ENCODE measurements around the gene UBL7. TPM values are rescaled to one million over a fixed set of nuclear protein-coding genes. Genes with fewer than 3 reads are reported as not detected.
A peak's percentile ranks its signal among the peaks of the same experiment; 100 is the strongest.

UBL7 gene
- total and polyA plus RNA-seq, 10 of the 15 experiments (the other 5 are each of a cell fraction or from before 2014, with no cell fraction given) = 25.9 to 145 (median 90.1) TPM

DNA sequence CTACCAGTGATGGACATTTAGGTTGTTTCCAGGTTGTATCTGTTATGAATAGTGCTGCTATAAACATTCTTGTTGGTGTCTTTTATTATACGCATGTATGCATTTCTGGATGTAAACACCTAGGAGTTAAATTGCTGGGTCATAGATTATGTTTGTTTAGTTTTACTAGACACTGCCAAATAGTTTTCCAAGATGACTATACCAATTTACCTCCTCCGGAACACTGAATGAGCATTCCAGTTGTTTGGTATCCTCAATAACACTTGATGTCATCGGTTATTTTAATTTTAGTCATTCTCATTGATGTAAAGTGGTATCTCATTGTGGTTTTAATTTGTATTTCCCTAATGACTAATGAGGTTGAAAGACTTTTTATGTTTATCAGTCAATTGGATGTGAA, 43.5 kb upstream of the UBL7 start:
- H3K4me3 ChIP-seq = no peak overlapping the region
- 83% methylated on average over 3 of the region's 3 CpGs for WGBS (ENCODE audit: insufficient coverage, insufficient replicate concordance, low lambda C conversion rate, missing lambda C conversion rate)
- no peaks in the 10 kb centered on the region for H3K27me3 ChIP-seq (replicated peaks in 1 of 2; ENCODE audit: control insufficient read depth in 2 of 2, insufficient read depth in 2 of 2, low read length in 1 of 2)
- ChIA-PET SMC1A (ENCODE audit: uncharacterized antibody, unreplicated experiment) (no interaction called here), POLR2A (no interaction called here), CTCF (no interaction called here), RAD21 (ENCODE audit: unreplicated experiment) (no interaction called here)
- in situ Hi-C loops (cut with MboI) = no loop called here
- H3K9me3 ChIP-seq (replicated peaks; ENCODE audit: control insufficient read depth, insufficient read depth, low read length) = no peaks in the 10 kb centered on the region
- TF ChIP-seq REST (IDR thresholded peaks at IDR 0.05; ENCODE audit: low read depth, low read length) (no peak), EED (IDR thresholded peaks at IDR 0.05; ENCODE audit: low read depth) (no peak), IRF4 (IDR thresholded peaks at IDR 0.05; ENCODE audit: low read depth, low read length) (no peak)
- DNase-seq (ENCODE audit: low read depth, low spot score) = no peak
- no peaks in the 10 kb centered on the region for H3K79me2 ChIP-seq (ENCODE audit: control insufficient read depth, insufficient read depth, low read length)
- H3K36me3 ChIP-seq (ENCODE audit: control insufficient read depth in 2 of 2, insufficient read depth in 2 of 2, low read length in 1 of 2) = no peaks in the 10 kb centered on the region; a peak in 1 of 4 replicates
- no peak overlapping the region for H3K4me2 ChIP-seq (ENCODE audit: control insufficient read depth, insufficient read depth)
- no peak overlapping the region for H3K9ac ChIP-seq (ENCODE audit: control insufficient read depth, insufficient read depth, low read length)
- no peak overlapping the region for H3K27ac ChIP-seq (ENCODE audit: control insufficient read depth, insufficient read depth)
- no peak for ATAC-seq
- H2AFZ ChIP-seq (ENCODE audit: control insufficient read depth, low read depth, low read length) = no peak overlapping the region
- no peaks in the 10 kb centered on the region for H3K4me1 ChIP-seq (ENCODE audit: control insufficient read depth, insufficient read depth, low read length)
- FAIRE-seq = no peak
- H4K20me1 ChIP-seq (ENCODE audit: control insufficient read depth, insufficient read depth) = no peaks in the 10 kb centered on the region
- BruUV-seq (replicated peaks) = no TSS peak
- intact Hi-C loops (cut with micrococcal nuclease; ENCODE audit: unreplicated experiment) = no loop called here

DNA sequence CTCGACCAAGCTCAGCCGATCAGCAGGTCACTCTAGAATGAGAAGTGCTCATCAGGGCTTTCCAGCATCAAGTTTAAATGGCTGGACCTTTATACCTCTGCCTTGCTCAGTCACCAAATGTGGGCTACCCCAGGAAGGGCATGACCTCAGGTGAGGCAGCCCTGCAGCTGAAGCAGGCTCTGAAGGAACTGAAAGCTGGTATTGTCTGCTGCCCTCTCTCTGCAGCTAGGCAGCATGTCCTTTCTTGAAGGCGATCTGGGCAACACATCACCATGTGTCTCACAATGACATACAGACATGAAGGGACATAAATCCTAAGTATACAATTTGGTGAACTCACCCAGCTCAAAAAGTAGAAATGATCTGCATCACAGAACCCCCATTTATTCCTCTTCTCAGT, 41.3 kb upstream of the UBL7 start:
- no peaks in the 10 kb centered on the region for H3K27me3 ChIP-seq (replicated peaks in 1 of 2; ENCODE audit: control insufficient read depth in 2 of 2, insufficient read depth in 2 of 2, low read length in 1 of 2)
- H3K4me1 ChIP-seq (ENCODE audit: control insufficient read depth, insufficient read depth, low read length) = no peaks in the 10 kb centered on the region
- SMC1A ChIA-PET (ENCODE audit: uncharacterized antibody, unreplicated experiment) = no interaction called here
- in situ Hi-C loops (cut with MboI) = no loop called here
- H3K79me2 ChIP-seq (ENCODE audit: control insufficient read depth, insufficient read depth, low read length) = no peaks in the 10 kb centered on the region
- no peak for FAIRE-seq
- H3K36me3 ChIP-seq (ENCODE audit: control insufficient read depth in 2 of 2, insufficient read depth in 2 of 2, low read length in 1 of 2) = no peaks in the 10 kb centered on the region; a peak in 1 of 4 replicates
- H2AFZ ChIP-seq (ENCODE audit: control insufficient read depth, low read depth, low read length) = no peak overlapping the region
- no peak overlapping the region for H3K9ac ChIP-seq (ENCODE audit: control insufficient read depth, insufficient read depth, low read length)
- H3K9me3 ChIP-seq (replicated peaks; ENCODE audit: control insufficient read depth, insufficient read depth, low read length) = no peaks in the 10 kb centered on the region
- no TSS peak for BruUV-seq (replicated peaks)
- POLR2A ChIA-PET = no interaction called here
- TF ChIP-seq TCF12 (IDR thresholded peaks at IDR 0.05; ENCODE audit: low read depth, low read length) = no peak
- TF ChIP-seq, protein P1, sequence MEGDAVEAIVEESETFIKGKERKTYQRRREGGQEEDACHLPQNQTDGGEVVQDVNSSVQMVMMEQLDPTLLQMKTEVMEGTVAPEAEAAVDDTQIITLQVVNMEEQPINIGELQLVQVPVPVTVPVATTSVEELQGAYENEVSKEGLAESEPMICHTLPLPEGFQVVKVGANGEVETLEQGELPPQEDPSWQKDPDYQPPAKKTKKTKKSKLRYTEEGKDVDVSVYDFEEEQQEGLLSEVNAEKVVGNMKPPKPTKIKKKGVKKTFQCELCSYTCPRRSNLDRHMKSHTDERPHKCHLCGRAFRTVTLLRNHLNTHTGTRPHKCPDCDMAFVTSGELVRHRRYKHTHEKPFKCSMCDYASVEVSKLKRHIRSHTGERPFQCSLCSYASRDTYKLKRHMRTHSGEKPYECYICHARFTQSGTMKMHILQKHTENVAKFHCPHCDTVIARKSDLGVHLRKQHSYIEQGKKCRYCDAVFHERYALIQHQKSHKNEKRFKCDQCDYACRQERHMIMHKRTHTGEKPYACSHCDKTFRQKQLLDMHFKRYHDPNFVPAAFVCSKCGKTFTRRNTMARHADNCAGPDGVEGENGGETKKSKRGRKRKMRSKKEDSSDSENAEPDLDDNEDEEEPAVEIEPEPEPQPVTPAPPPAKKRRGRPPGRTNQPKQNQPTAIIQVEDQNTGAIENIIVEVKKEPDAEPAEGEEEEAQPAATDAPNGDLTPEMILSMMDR (IDR thresholded peaks at IDR 0.05 in 2 of 3, conservative IDR thresholded peaks at IDR 0.05 in 1 of 3; ENCODE audit: control insufficient read depth in 2 of 3, extremely low read depth in 1 of 3, insufficient read depth in 1 of 3, low read depth in 3 of 3, low read length in 3 of 3) = peak in 2 of 3 experiments; percentile 17 to 18; a peak in 3 of 6 replicates
- TF ChIP-seq NFIC (IDR thresholded peaks at IDR 0.05; ENCODE audit: low read depth, low read length) = no peak
- H3K27ac ChIP-seq (ENCODE audit: control insufficient read depth, insufficient read depth) = no peak overlapping the region
- CTCF ChIA-PET = interaction anchor here (0.7 to 1.7 kb wide), 5 partner anchors 8 to 63 kb away, joined by 3 to 4 read pairs (median 3); partner anchors contain the start of gene ARID3B
- intact Hi-C loops (cut with micrococcal nuclease; ENCODE audit: unreplicated experiment) = no loop called here
- H3K4me3 ChIP-seq = no peak overlapping the region
- RAD21 ChIA-PET (ENCODE audit: unreplicated experiment) = no interaction called here
- no peak overlapping the region for H3K4me2 ChIP-seq (ENCODE audit: control insufficient read depth, insufficient read depth)
- WGBS (ENCODE audit: insufficient coverage, insufficient replicate concordance, low lambda C conversion rate, missing lambda C conversion rate) = 98% methylated on average over 3 of the region's 3 CpGs
- H4K20me1 ChIP-seq (ENCODE audit: control insufficient read depth, insufficient read depth) = no peaks in the 10 kb centered on the region
- ATAC-seq = peak; percentile 78
- DNase-seq (ENCODE audit: low read depth, low spot score) = no peak

Data from GM12878 (cell line).